Stimulated activated CD4-positive, alpha-beta T cell treated with anti-CD3 and anti-CD28 coated beads, TNF-alpha, amount 100 ng/mL, for 1 hour (primary cell): ENCODE results near the gene LRP5.
"Not testable (repeated sequence)": the region's sequence is repeated elsewhere in the genome, so short reads cannot be mapped to it uniquely, and the experiment has no call there.

Experiments used
- DNase-seq, 3 donors: peaks; one replicate each; pipeline ENCODE4 v3.0.0-alpha.2; 2020; ENCODE audit warnings: low read depth in 3 of 3, low spot score in 1 of 3

The LRP5 gene

GRCh38 chr11:68282141-68282860 is 30.1 kb upstream of the LRP5 start:
- DNase-seq, result no peak

- DNase-seq, result no peak
Measured at GRCh38 chr11:68282861-68283230, 29.5 kb upstream of the LRP5 start.

GRCh38 chr11:68284588-68284987 is 27.8 kb upstream of the LRP5 start:
- DNase-seq, result not testable (repeated sequence)

DNA sequence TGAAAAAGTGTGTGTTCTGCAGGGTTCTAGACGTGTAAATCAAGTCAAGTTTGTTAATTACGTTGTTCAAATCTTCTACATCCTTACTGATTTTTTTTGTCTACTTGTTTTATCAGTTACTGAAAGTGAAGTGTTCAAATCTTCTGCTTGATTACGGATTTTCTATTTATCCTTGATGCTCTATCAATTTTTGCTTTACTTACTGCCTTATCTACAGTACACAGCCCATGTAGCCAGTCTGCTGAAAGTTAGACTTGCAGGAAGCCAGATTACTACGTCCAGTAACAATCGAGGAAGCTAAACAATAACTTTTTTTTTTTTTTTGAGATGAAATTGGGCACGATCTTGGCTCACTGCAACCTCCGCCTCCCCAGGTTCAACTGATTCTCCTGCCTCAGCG is 25.0 kb upstream of the LRP5 start:
- DNase-seq, result no peak

- DNase-seq, result no peak
Measured at GRCh38 chr11:68289456-68289855, 22.9 kb upstream of the LRP5 start.

- no peak for DNase-seq
Measured at GRCh38 chr11:68293708-68294107, 18.7 kb upstream of the LRP5 start.

DNA sequence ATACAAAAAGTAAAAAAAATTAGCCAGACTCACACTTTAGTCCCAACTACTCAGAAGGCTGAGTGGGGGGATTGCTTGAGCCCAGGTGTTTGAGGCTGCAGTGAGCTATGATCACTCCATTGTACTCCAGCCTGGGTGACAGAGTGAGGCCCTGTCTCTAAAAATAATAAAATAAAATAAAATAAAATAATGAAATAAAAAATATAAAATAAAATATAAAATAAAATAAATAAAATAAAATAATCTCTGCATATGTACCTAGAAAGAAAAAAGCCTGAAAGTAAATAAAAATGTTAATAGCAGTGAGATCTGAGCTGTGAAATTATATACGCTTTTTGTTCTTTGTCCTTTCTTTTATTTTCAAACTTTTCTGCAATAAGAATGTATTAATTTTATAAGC is 17.1 kb upstream of the LRP5 start:
- no peak for DNase-seq

DNA sequence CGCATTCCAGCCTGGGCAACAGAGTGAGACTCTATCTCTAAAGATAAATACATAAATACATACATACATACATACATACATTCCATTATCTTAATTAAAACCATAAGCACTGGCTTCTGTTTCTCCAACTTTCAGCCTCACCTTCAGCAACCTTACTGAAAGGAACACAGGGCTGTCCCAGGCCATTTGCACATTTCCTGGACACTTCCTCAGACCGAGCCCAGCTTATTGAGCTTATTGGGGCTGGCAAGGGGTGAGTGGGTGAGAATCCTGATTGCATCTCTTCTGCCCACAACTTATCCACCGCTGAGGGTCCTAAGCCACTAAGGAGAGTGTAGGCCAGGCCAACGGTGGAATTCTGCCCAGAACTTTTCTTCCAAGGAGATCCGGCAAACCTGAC is 16.5 kb upstream of the LRP5 start:
- DNase-seq, result no peak

DNA sequence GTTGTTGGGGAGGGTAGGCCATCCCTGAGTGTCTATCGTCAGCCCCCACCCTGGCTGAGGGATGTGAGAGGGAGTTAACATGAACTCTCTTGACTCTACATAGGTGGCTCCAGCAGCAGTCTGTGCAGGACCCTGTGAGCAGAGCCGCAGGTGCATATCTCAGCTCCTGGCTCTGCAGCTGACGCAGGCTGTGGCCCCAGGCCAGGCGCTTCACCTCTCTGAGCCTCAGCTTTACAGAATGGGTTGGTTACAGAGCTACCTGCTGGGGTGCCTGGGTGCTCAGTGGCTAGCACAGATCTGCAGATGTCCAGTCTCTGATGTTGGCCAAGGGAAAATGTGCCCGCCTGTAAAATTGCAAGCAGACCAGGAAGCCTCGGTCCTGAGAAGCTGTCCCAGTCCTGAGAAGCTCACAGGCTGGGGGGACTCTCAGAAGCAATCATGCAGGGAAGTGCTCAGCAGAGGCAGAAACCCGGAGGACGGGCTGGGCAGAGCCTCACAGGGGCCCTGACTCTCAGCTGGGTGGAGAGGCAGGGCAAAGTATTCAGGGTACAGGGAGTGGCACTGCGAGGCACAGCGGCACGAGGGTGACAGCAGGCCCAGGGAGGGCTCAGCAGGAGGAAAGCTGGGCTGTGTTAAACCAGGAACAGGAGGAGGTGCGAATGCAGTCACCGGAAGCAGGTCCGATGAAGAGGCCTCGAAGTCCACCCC is 15.9 kb upstream of the LRP5 start:
- no peak for DNase-seq

DNA sequence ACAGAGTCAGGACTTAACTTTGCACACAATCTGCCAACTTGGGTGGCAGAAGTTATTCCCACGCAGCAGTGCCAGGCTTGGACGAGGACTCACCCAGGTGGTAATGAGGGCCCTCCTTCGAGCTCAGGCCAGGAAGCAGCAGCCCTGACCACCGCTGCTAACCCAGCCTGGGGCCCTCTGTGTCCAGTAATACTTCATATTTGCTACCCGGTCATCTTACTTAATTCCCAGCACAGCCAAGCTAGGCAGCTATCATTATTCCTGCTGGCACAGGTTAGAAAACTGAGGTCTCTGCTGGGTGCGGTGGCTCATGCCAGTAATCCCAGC is 15.4 kb upstream of the LRP5 start:
- DNase-seq, result no peak

- DNase-seq, result no peak
Measured at GRCh38 chr11:68297494-68297811, 14.9 kb upstream of the LRP5 start.

DNA sequence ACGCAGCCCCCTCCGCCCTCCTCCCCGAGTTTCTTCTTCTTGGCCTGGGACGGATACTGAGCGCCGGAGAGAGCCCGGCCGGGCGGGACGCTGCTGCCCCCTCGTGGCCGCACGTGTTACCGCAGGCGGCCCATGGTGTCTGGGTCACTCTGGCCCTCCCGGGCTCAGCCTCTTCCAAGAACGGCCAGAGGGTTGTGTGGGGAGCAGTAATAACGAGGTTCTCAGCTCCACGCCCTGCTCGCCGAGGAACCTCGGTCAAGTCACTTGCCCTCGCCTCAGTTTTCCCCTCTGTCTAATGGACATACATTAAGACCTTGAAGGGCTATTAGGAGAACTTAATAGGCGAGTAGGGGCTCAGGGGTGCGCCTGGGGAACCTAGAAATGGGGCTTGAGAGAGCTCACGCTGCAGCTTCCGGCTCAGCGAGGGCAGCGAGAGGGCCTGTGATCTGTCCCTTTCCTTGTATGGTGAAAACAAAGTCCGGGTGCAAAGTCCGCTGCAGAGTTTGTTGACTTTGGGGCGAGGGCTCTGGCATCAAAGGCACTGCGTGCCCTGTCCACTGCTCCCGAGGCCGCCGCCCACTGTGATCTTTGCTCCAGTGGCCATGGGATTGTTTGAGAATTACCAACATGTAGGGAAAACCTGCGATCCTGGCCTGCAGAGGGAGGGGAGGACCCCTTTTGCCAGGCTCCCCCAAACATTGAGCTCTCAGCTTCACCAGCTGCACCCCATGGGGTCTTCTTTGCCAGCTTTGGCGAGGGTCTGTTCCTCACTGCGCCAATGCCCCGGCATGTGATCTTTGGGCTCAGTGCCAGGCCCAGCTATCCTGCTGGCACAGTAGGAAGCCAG is 14.4 kb upstream of the LRP5 start:
- peak; percentile 19 to 69 (median 53) for DNase-seq

DNA sequence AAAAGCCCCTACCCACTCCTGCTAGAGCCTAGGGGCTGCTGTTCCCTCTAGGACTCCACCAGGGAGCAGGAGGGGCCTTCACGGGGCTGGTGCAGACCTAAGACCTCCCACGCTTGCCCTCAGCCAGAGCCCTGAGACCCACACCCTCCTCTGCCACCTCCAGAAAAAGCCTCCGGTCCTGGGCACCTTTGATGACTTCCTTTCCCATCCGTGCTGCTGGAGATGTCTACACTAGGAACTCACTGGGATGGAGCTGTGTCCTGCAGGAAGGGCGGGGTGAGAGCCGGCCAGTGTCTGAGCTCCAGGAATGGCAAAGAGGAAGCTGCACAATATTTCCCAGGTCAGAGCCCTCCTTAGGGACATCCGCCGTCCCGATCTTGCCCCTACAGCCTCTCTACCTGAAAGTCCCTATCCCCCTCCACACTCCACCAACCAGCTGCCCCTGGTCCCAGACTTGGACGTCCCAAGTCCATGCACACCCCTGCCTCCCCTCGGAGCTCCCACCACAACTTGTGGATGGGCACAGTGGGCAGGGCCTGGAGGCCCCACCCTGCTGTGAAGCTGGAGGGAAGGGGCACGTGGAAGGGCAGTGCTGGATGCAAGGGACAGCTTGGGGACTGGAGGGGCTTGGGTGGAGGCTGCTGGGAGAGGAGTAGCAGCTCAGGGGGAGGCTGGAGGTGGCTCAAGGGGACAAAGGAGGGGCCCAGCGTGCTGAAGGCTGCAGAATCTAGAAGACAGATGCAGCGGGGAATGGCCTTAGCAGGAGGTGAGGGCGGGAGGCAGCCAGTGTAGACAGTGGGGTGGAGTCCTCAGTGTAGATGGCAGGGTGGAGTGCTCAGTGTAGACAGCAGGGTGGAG is 13.5 kb upstream of the LRP5 start:
- DNase-seq, result no peak

DNA sequence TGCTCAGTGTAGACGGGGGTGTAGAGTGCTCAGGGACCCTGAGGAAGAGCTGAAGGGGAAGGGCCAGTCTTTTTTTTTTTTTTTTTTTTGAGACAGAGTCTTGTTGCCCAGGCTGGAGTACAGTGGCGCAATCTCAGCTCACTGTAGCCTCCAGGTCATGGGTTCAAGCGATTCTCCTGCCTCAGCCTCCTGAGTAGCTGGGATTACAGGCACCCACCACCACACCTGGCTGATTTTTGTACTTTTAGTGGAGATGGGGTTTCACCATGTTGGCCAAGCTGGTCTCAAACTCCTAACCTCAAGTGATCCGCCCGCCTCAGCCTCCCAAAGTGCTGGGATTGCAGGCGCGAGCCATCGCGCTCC is 12.9 kb upstream of the LRP5 start:
- not testable (repeated sequence) for DNase-seq

DNA sequence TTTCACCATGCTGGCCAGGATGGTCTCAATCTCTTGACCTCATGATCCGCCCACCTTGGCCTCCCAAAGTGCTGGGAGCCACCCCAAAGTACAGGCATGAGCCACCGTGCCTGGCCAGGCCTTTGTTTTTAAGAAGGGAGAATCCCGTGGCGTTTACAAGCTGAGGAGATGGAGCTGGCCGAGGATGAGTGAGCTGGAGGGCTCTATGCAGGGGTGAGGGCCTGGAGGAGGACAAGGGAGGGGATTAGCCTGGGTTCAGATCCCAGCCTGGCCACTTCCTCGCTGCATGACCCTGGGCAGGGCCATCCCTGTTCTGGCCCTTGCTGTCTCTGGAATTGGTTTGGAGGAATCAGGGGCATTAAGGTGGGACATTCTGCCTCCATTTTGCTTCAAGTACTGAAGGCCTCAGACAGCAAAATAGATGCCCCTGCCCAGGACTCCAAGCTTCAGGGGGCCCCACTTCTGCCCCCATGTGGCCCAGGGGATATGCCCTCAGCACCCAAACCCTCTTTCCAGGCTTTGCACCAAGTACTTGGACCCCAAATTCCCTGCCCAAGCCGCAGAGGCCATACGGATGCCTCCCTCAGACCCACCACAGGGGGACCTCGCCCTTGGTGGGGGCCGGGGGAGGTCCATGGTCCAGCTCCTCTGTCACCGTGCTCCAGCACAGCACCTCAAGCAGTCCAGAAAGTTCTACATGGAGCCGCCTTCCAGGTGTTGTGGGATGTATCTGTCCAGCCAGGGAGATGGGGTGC is 12.1 kb upstream of the LRP5 start:
- no peak for DNase-seq

GRCh38 chr11:68302256-68302655 is 10.1 kb upstream of the LRP5 start:
- DNase-seq, result no peak

DNA sequence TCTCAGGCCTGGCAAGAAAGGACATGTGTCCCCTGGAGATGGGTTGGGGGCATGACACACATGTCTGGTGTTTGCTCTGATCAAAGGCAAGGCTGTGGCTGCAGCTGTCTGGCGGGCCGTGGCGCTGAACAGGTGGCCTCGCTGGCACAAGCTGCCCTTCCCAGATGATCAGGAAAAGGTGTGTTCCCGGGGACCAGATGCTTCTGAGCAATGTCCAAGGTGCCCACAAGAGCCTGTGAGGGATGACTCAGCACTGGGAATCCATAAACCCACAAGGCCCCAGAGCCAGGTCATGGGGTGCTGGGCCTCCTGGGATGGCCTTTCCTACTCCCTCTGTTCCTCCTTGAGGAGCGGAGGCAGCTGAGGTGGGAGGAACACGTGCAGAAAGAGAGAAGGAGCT is 9.7 kb upstream of the LRP5 start:
- no peak for DNase-seq

DNA sequence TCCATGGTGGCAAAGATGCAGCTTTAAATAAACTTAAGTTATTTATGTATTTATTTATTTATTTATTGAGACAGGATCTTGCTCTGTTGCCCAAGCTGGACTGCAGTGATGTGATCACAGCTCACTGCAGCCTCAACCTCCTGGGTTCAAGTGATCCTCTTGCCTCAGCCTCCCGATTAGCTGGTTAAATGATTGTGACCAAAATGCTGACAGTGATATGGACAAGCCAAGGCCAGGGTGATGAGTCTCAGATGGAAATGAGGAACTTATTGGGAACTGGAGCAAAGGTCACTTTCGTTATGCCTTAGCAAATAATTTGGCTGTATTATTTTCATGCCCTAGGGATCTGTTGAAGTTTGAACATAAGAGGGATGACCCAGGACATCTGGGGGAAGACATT is 9.3 kb upstream of the LRP5 start:
- no peak for DNase-seq

- no peak for DNase-seq
Measured at GRCh38 chr11:68303982-68304780, 8.2 kb upstream of the LRP5 start.

DNA sequence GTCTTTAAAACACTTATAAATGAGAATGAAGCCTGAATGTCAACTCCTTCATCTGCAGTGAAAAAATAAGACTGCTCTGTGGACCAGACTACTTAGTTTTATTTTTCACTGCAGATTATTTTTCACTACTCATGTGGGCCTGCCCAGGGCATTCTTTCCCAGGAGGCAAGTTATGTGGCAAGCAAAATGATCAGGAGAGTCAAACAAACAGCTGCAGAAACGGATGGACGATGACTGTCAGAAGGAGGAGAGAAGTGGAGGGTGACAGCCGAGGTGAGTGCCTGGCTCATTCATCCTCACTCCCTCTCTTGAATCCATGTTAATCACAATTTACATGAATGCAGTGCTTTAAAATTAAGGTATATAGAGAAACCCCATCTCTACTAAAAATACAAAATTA is 5.8 kb upstream of the LRP5 start:
- no peak for DNase-seq
